Fibroblast of skin of left biceps (primary cell): Measurements from ENCODE around the gene EGLN1.
A peak's percentile ranks its signal among the peaks of the same experiment; 100 is the strongest.
"Not testable (repeated sequence)": the region's sequence is repeated elsewhere in the genome, so short reads cannot be mapped to it uniquely, and the experiment has no call there.

Experiments used
- DNase-seq, 2 experiments: peaks; one replicate each; pipeline ENCODE4 v3.0.0-alpha.2; 2013; ENCODE audit warnings: low read depth in 2 of 2

EGLN1 gene

DNA sequence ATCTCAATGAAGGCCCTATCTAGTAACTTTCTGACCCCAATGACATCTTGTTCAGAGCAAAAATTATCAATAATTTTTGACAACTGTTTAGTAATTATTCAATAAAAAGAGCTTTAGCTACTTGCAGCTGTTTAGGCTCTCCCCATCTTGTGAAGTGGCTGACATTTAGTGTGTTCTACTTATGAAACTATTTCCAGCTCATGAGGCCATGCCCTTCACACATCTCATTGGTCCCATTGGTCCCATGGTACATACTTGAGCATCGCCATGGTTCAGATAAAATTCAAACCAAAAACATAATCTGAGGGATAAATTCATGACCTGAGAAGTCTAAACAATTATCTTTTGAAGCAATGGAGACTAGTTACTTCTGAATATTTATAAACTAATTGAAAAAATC lies 59.8 kb downstream of the EGLN1 start:
- DNase-seq, result no peak

DNA sequence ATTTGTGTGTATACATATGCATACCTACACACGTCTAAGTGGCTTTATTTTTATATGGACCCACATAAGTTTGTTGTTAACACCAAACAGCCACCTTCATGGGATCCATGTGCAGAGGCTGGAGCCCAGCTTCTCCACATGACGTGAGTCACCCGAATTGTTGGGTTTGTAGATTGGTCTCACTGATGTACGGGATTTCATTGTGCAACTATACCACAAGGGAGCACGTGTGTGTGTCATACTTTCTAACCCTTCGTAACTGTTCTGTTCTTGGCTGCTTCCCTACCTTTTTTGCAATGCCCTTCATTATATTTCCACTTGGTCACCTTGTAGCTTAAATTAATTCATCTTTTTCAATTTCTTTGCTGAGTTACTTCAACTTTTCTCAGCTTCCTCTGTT lies 63.0 kb downstream of the EGLN1 start:
- peak; percentile 49 to 55 for DNase-seq

DNA sequence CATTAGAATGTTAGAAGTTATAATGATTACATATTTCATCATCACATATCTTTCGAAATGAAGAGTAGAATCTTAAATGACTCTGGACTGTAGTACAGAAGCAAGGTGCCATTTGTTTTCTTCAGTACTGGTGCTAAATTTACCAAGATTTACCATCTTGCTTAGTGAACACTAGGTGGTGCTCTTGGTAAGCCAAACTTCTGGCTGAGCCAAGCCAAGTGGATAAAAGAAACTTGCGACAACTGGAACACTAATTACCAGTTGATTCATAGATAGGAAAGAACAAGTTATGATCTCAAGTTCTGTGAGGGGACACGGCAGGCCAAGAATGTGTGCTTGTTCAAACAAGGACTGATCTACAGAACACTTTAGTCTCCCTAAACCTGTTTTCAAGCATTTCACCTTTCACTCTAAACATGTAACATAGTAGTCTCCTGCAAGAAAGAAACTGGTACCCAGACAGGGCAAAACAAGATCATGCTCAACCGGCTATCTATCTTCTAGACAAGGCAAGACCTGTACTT lies 64.2 kb downstream of the EGLN1 start:
- peak; percentile 22 to 23 for DNase-seq

DNA sequence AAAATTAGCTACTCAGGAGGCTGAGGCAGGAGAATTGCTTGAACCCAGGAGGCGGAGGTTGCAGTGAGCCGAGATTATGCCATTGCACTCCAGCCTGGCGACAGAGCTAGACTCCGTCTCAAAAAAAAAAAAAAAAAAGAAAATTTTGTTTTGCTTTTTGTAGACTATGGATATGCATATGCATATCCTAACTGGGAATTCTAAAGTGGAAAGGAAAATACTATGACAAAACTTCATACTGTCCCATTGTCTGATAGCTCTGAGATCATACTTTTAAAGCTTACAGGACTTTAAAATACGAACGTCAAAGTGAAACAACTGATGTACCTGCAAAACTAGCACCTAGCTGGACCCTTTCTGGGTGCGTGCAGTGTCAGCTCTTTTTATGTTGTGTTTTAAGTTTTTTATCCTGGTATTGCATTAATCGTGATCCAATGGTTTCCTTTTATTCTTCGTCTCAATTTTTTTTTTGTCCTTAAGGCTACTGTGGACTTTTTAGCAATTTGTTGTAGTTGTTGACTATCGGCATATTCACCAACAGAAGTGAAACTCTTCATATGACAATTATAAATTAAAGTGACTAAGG lies 64.8 kb downstream of the EGLN1 start:
- no peak for DNase-seq

DNA sequence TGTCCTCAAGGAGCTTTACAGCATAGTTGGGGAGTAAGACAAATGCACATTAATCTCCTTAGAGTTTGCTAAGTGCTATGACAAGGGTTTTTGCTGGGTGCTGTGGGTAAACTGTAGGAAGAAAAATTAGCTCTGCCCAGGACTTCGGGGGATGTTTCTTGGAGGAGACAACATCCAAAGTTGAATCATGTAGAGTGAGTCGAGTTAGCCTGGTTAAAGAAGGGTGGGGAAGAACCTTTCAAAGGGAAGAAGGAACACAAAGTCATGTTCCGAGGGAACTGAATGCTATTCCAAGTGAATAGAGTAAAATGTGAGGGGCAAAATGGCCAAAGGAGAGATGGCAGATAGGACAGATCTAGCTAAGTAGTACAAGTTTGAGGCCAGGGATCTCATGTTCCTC lies 66.9 kb downstream of the EGLN1 start:
- no peak for DNase-seq

DNA sequence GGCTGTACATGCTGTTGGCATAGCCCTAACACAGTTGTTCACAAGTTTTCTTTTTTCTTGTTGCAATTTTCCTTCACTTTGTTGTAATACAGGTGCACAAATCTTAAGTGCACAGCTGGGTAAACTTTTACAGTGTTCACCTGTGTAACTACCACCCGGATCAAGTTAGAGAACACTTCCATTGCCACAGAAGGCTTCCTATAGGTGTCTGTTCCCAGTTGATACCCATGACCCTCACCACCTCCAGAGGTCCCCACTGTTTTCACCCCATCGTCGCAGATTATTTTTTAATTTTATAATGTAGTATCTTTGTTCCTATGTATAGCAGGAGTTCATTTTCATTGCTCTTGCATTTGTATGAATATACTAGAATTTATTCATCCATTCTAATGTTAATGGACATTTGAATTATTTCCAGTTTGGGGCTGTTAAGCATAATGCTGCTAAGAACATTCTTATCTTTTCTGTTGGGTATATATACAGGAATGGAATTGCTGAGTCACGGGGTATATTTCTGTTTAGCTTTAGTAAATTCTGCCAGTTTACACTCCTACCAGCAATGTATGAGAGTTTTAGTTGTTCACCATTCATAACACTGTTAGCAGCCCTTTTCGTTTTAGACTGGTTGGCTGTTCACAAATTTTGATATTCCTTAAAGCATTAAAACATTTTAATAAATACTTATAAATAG lies 67.6 kb downstream of the EGLN1 start:
- DNase-seq, result no peak

DNA sequence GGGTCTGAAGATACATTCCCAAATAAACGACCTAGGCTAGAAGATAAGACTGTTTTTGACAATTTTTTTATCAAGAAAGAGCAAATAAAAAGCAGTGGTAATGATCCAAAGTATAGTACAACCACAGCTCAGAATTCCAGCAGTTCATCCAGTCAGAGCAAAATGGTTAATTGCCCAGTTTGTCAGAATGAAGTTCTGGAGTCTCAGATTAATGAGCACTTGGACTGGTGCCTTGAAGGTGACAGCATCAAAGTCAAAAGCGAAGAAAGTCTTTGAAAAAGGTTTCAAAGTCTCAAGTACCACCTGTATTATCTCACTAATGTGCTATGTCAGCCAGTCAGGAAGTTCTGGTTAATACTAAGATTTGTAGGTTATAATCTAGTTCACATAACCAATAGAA lies 69.0 kb downstream of the EGLN1 start:
- DNase-seq, result no peak

DNA sequence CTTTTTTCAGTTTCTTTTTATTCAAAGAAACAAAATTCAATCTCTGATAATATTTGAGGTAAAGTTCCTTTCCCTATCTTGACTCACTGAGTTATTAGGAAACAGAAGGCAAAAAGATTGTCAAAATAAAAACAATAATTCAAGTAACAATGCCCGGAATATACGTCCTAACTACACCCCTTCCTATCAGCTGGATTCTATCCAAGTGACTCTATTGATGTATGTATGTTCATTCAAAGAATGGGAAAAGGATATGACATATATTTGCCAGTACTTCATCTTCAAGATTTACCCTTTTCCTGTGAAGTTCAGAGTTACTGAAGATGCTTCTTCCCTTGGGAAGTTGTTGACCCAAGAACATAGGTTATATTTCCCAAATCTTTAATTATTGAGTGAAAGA lies 70.3 kb downstream of the EGLN1 start:
- DNase-seq, result no peak

DNA sequence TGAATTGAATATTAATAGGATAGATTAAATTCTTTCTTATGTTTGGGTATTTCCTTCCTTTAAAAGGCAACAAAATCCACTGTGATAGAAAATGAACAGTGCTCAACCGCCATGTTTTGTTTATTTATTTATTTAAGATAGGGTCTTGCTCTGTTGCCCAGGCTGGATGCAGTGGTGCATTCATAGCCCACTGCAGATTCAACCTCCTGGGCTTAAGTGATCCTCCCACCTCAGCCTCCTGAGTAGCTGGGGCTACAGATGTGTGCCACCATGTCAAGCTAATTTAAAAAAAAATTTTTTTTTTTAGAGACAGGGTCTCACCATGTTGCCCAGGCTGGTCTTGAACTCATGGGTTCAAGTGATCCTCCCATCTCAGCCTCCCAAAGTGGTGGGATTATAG lies 73.2 kb downstream of the EGLN1 start:
- DNase-seq, result not testable (repeated sequence)

DNA sequence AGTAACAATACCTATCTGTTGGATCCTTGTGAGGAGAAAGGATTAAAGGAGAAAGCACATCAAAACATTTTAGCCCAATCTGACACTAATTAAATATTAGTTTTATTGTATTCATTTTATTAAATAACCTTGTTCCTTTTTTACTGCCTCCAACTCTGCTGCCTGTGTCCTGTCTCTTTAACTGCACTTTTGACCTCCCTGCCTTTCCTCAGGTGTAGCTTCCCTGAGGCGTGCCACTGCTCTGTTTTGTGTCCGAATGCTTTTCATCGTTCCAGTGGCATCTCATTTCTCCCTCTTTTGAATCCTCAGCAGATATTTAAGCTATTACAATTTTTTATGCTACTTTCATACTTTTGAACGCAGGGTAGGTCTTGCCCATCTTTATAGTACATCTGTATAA lies 73.6 kb downstream of the EGLN1 start:
- no peak for DNase-seq

DNA sequence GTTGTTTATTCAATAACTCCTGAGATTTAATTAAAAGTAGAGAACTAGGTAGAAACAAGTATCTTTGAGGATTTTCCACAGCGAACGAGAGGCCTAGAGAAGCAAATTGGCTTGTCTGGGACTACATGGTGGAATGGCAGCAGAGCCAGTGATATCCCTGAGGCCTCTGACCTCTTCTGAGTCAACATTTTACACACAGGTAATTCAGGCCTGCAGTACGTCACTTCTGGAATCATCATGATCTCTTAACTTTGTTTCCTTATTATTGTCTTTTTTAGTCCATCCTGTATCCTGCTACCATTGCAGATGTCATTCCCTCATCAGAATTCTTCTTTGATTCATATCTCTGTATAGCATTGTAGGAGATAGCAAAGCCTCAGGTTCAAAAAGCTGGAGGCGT lies 74.1 kb downstream of the EGLN1 start:
- no peak for DNase-seq

DNA sequence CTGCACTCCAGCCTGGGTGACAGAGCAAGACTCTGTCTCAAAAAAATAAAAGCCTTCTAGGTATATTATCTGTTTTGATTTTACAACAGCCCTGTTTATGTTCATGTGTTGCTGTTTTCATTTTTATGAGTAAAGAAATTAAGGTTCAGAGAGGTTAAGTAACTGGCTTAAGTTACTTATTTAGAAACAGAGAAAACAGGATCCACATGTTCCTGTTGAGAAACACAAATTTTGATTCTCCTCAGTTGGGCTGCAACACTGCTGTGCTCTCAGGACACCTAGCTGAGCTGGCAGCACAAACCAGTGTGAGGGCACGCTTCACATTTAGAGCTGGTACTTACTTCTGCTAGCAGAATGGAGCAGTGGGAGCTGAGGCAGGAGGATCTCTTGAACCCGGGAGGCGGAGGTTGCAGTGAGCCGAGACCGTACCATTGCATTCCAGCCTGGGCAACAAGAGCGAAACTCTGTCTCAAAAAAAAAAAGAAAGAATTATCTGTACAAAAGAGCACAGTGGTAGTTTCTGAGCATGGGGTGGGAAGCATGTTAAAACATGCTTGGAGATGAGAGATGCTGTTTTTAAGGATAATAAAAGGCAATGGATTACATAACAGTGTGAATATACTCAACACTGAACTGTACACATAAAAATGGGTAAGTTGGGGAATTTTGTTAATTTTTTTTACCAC lies 81.6 kb downstream of the EGLN1 start:
- no peak for DNase-seq

DNA sequence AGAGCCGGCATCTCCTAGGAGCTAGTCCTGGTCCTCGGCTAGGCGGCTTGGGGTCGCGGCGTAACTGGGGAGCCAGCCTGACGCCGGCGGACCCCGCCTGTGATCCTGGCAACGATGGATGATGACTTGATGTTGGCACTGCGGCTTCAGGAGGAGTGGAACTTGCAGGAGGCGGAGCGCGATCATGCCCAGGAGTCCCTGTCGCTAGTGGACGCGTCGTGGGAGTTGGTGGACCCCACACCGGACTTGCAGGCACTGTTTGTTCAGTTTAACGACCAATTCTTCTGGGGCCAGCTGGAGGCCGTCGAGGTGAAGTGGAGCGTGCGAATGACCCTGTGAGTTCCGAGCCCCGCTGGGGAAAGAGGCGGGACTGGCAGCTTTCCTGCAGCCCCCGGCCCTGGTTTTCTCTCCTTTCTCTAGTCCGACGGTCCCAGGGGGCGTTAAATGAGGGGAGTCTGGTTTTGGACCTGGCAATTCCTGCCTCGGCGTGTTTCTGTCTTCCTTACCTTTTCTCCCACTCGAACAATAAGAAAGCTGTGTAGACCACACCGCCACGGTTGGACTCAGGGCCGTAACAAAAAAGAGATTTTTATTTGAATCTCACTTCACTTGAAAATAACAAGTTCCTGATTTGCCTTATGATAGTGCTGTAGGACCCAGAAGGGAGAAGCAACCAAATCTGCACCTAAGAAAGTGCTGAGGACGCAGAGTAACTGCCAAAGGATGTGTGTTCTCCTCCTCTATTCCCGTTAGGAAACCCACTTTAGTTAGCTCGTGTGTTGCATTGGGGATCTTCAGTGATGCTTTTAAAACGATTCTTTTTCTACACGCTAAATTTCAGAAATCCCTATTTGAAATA lies 83.6 kb downstream of the EGLN1 start, which contains the start of gene SPRTN:
SPRTN (plus strand) TSS at position 24 of the 859 bp plus-strand sequence; CDS start at position 115, 91 bp downstream.
- DNase-seq, result no peak

DNA sequence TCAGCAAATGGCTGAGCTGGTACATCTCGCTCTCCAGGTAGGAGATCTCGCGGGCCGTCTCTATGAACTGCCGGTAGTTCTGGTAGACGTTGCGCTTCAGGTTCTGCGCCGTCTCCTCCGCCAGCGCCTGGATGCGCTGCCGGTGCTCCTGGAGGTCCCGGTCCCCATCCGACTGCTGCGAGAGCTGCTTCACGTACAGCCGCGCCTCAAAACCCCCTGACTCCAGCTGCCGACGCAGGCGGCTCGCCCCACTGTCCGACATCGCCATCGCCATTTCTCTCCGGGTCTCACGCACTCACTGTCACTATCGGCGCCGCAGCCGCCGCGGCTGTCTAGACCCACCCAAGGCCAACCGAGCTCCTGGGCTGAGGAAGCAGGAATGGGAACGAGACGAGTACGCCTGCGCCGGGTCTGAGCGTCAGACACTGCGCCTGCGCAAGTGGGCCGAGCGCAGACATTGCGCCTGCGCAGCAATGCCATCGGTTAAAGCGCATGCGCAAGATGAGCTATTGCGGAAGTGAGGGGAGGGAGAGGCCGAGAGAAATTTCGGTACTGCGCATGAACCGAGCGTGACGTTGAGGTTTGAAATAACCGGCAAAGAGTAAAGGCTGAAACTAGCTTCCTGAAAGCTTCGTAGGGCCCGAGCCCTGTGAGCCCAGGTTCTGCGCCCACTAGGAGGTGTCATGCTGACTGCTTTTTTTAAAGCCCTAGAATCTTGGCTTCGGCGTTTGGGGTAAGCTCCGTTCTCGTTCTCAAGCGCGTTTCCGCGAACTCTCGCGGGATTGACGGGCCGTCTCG lies 84.4 kb downstream of the EGLN1 start, which contains the start of gene EXOC8:
EXOC8 (minus strand) TSS at position 381 of the 798 bp plus-strand sequence; CDS start at position 274, 107 bp downstream.
- DNase-seq, result peak; percentile 90 to 92

DNA sequence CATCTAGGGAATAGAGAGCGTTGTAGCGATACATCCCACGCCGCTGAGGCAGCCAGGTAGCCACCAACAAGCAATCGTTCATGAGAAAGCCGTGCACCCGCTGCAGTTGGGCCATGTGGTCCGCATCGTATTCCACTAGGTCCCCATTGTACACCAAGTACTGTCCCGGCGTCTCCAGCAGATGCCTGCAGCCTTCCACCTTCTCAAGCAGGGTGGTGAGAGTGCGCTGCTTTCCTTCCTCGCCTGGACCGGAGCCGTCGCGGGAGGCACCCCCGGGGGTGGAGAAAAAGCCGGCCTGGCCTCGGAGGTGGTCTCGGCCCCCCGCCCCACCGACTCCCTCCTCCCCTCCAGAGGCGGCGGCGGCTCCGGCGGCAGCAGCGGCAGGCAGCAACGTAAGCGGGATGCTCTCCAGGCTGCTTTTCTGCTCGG lies 85.0 kb downstream of the EGLN1 start:
- no peak for DNase-seq

DNA sequence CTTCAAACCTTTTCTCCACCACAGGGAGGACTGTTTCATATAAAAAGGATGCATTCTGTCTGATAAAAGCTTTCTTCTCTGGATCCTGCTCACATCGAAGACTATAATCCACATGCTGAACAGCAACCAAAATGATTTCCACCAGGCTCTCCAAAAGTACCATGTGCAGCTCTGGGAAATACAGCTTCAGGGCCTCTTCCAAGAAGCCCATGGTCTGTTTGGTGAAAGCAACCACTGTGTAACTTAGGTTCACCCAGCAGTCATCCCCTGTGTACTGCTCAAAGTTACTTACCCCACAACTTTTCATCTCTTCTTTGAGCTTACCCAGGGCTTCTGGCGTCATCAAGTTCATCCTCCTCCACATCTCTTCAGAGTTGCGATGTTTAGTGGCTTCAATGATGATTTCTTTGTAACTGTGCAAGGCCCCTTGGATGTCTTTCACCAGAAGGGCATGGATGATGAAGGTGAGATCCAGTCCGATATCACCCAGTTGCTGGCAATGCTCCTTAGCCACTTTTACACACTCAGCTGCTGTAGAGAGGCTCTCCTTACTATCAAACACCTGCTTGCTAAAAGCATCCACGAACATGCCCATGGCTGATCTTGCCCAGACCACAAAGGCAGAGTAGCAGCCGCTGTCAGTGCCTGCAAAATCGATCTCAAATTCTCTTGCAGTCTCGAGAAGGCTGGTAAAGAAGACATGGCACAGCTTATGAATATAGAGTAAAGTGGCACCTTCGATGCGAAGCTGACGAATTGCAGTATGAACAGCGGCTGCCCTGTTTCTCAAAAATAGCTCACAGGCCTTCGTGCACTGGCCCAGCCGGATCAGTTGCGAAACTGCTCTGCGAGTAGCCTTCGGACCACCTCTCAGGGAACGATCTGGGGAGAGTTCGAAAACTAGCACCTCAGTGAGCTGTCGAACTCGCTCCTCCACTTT lies 86.2 kb downstream of the EGLN1 start:
- DNase-seq, result no peak

DNA sequence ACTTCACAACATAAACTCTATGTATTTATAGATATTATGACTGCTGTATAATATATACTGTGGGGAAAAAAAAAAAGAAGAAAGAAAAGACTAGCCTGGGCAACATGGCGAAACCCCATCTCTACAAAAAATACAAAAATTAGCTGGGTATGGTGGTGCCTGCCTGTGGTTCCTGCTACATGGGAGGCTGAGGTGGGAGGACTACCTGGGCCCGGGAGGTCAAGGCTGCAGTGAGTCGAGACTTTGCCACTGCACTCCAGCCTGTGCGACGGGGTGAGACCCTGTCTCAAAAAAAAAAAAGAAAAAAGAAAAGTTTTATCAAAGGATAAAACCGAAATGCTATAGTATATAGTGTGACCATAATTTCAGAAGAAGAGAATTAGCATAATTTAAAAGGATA lies 87.1 kb downstream of the EGLN1 start:
- no peak for DNase-seq

DNA sequence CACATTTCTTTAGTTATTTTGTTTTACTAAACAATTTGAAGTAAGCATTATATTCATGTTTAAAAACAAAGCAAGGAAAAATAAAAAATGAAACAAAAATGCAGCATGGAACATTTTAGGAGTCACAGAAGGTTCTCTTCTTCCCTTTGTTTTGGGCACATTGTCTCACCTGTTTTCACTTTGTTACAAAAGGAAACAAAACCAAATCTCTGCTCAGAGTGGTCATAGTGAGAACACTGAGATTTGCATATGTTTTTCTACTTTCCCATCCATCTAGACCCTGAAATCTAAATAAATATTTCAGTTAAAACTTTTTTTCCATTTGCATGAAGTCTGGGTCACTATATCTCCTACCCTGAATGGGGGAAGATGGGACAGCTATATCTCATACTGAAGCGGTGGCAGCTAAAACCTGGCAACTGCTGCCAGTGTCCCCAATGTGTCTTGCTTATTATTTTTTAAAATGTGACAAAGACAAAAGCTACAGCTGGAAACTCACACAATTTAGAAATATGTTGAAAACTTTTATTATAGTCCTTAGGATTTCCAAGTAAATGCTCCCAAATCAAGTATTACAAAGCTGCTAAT lies 87.9 kb downstream of the EGLN1 start:
- DNase-seq, result no peak

DNA sequence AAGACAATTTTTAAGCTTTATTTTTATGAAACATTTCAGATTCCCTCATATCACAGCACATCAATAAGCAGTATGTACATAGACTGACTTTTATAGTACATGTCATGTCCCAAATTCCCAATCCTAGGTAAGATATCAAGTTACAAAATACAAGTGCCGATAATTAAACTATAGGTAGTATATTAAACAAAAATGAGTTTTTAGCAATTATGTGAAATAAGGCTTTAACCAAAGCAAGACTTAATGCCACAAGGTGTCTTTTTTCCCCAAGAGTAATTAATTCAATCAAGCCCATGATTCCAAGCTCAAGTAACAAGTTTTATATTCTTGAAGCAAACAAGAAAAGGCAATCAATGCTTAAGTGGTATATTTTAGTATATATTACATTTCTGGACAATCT lies 89.3 kb downstream of the EGLN1 start:
- no peak for DNase-seq
